ENCODE measurements around the gene KLHL40.

KLHL40 gene

DNA sequence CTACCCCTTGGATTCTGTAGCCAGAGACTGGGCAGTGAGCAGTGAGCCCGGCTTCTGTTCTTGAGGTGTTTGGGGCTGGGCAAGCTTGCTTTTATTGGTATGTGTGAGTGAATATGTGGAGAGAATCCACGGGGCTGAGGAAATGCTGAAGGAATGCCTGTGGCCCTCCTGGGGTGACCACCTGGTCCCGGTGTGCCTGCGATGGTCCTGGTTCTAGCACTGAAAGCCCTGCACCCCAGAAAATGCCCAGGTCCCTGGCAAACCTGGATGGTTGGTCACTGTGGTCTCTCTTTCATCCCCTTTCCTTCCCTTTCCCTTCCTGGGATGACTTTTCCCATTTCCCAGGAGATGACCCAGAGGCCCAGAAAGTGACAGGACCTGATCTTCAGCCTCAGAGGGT lies 27.7 kb upstream of the KLHL40 start:
- TF ChIP-seq, protein P1, sequence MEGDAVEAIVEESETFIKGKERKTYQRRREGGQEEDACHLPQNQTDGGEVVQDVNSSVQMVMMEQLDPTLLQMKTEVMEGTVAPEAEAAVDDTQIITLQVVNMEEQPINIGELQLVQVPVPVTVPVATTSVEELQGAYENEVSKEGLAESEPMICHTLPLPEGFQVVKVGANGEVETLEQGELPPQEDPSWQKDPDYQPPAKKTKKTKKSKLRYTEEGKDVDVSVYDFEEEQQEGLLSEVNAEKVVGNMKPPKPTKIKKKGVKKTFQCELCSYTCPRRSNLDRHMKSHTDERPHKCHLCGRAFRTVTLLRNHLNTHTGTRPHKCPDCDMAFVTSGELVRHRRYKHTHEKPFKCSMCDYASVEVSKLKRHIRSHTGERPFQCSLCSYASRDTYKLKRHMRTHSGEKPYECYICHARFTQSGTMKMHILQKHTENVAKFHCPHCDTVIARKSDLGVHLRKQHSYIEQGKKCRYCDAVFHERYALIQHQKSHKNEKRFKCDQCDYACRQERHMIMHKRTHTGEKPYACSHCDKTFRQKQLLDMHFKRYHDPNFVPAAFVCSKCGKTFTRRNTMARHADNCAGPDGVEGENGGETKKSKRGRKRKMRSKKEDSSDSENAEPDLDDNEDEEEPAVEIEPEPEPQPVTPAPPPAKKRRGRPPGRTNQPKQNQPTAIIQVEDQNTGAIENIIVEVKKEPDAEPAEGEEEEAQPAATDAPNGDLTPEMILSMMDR (conservative IDR thresholded peaks at IDR 0.05; ENCODE audit: low read length): no peak
- H3K4me3 ChIP-seq (ENCODE audit: low read length): no peak overlapping the region
- no peak for DNase-seq (ENCODE audit: low read depth)

DNA sequence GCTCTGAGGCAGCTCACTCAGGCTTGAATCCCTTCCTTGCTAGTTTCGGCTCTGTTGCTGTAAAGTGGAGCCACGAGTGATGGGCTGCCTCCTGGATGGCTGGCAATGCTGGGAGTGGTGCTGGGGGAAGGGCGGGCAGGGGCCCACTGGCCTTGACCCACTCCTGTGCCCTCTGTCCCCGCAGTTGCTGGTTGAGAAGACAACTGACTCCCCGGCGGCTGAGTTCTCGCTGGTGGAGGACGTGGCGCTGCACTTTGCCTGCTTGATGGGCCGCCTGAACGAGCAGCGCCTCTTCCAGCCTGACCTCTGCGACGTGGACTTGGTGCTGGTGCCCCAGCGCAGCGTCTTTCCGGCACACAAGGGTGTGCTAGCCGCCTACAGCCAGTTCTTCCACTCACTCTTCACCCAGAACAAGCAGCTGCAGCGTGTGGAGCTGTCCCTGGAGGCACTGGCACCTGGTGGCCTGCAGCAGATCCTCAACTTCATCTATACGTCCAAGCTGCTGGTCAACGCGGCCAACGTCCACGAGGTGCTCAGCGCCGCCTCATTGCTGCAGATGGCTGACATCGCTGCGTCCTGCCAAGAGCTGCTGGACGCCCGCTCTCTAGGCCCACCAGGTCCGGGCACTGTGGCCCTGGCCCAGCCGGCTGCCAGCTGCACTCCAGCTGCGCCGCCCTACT lies 27.1 kb upstream of the KLHL40 start:
- DNase-seq (ENCODE audit: low read depth): no peak
- TF ChIP-seq, protein P1 (conservative IDR thresholded peaks at IDR 0.05; ENCODE audit: low read length): no peak
- H3K4me3 ChIP-seq (ENCODE audit: low read length): no peak overlapping the region

DNA sequence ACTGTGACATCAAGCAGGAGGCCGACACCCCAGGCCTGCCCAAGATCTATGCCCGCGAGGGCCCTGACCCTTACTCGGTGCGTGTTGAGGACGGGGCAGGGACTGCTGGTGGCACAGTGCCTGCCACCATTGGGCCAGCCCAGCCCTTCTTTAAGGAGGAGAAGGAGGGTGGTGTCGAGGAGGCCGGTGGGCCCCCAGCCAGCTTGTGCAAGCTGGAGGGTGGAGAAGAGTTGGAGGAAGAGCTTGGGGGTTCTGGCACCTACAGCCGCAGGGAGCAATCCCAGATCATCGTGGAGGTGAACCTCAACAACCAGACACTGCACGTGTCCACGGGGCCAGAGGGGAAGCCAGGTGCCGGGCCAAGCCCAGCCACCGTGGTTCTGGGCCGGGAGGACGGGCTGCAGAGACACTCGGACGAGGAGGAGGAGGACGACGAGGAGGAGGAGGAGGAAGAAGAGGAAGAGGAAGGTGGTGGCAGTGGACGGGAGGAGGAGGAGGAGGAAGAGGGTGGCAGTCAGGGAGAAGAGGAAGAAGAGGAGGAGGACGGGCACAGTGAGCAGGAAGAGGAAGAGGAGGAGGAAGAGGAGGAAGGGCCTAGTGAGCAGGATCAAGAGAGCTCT lies 26.5 kb upstream of the KLHL40 start:
- no peak overlapping the region for H3K4me3 ChIP-seq (ENCODE audit: low read length)
- DNase-seq (ENCODE audit: low read depth): no peak
- TF ChIP-seq, protein P1 (conservative IDR thresholded peaks at IDR 0.05; ENCODE audit: low read length): no peak

DNA sequence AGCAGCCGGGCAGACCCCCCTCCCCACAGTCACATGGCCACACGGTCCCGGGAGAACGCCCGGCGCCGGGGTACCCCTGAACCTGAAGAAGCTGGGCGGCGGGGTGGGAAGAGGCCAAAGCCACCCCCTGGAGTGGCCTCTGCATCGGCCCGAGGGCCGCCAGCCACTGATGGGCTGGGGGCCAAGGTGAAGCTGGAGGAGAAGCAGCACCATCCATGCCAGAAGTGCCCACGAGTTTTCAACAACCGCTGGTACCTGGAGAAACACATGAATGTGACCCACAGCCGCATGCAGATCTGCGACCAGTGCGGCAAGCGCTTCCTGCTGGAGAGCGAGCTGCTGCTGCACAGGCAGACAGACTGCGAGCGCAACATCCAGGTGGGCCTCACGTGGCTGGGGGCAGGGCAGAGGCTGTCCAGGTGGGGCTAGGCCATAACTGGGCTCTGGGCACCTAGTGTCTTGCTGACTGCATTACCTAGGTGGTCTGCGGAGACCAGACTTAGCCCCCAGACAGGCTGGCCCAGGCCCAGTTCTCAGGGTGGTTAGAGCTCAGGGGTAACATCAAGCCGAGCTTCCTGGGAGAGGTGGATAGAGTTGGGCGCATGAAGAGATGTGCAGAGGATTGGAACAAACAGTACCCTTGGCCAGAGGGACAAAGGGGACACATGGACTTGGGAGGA lies 25.7 kb upstream of the KLHL40 start:
- no peak for DNase-seq (ENCODE audit: low read depth)
- TF ChIP-seq, protein P1 (conservative IDR thresholded peaks at IDR 0.05; ENCODE audit: low read length): no peak
- no peak overlapping the region for H3K4me3 ChIP-seq (ENCODE audit: low read length)

DNA sequence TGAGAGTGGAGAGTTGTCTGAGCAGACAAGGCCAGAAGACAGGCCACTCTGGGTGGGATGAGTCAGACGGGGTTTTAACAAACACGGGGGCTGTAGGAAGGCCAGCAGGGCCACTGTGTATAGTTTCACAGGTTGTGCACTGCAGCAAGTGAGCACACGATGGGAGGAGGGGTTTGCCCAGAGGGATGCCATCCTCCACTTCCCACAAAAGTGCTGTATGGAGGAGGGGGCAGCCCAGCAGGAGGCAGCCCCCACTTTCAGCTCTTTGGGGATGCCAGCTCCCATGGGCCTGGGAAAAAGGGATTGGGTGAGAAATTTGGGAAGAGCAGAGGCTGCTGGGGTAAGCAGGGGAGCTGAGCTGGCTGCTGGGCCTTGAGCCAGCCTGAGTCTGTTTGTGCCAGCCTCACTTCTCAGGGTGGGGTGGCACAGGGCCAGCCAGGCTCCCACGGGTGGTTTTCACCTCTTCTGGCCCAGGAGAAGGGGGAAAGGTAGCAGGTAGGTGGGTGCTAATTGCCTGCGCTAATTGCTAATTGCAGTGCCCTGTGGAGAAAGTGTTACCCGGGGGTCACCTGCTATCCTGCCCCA lies 25.1 kb upstream of the KLHL40 start:
- no peak for DNase-seq (ENCODE audit: low read depth)
- TF ChIP-seq, protein P1 (conservative IDR thresholded peaks at IDR 0.05; ENCODE audit: low read length): no peak
- H3K4me3 ChIP-seq (ENCODE audit: low read length): no peak overlapping the region

DNA sequence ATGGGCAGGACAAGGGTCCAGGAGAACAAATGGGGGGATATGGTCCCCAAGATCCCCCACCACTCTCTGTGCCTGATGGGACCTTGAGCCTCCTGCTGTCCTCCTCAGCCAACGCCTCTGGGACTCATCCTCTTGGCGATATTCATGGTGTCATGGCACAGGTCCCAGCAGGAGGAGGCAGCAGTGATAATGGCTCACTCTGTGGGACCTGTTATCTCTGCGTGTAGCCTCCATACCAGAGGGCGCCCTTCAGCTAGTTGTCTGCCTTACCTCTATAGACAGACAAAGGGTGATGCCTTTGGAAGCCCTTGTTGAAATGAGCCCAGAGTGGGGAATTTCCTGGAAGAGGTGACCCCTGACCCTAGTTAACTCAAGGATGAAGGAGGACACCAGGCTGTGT lies 24.4 kb upstream of the KLHL40 start:
- no peak for DNase-seq (ENCODE audit: low read depth)
- TF ChIP-seq, protein P1 (conservative IDR thresholded peaks at IDR 0.05; ENCODE audit: low read length): no peak
- H3K4me3 ChIP-seq (ENCODE audit: low read length): no peak overlapping the region
